Measurements from ENCODE around the gene TSPAN15.

The TSPAN15 gene

DNA sequence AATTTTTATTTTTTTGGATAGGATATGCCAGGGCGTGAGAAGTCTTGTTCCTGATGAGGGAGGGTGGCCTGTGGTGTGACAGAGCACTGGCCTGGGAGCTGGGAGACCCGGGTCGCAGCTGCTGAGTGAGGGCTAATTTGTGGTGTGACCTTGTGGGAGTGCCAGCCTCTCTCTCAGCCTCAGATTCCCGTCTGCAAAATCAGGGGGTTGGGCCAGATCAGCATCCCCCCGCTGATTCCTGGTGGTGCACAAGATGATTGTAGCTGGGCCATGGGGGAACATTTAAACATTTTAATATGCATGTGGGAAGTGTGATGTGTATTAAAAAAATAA is 14.9 kb downstream of the TSPAN15 start:
- no peaks in the 10 kb centered on the region for H3K27me3 ChIP-seq (ENCODE audit: insufficient read depth, insufficient read length)

DNA sequence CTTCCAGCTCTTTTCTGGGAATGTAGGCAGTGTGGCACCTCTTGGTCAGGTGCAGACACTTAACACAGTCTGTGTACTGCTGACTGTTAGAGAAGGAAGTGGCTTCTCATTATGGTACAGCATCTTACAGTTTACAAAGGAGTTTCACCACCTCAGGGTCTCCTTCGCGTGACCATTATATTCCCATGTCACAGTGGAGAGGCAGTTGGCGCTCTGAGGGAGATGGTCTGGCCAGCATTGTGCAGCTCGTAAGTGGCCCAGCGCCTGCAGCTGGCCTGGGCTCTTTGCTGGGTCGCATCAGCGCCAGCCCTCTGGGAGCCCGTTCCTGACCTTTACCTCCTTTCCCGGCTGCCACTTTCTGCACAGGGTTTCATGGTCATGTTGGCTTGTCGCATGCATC is 15.4 kb downstream of the TSPAN15 start:
- H3K4me3 ChIP-seq (ENCODE audit: insufficient read length, low read depth): no peak overlapping the region
- H3K4me1 ChIP-seq (ENCODE audit: insufficient read depth, insufficient read length): peaks cover 4% of the 10 kb centered on the region
- no peaks in the 10 kb centered on the region for H3K36me3 ChIP-seq (ENCODE audit: insufficient read depth, insufficient read length, low read length)
- no peaks in the 10 kb centered on the region for H3K9me3 ChIP-seq (ENCODE audit: insufficient read depth, low read length)
- no peaks in the 10 kb centered on the region for H3K27me3 ChIP-seq (ENCODE audit: insufficient read depth, insufficient read length)
- DNase-seq (ENCODE audit: low read depth, low spot score): no peak
- TF ChIP-seq YY1 (IDR thresholded peaks at IDR 0.05; ENCODE audit: insufficient read depth, insufficient read length) (no peak), SUZ12 (IDR thresholded peaks at IDR 0.05; ENCODE audit: extremely low read depth, insufficient read depth, insufficient read length) (no peak), ZNF274 (IDR thresholded peaks at IDR 0.05; ENCODE audit: low read depth, low read length) (no peak)
- no peak overlapping the region for H3K9ac ChIP-seq (ENCODE audit: insufficient read length, low read depth)

More for the DNA sequence above, 14.9 kb downstream of the TSPAN15 start:
- Histone ChIP-seq H3K36me3 (ENCODE audit: insufficient read depth, insufficient read length, low read length) (no peaks in the 10 kb centered on the region), H3K4me3 (ENCODE audit: insufficient read length, low read depth) (no peak overlapping the region), H3K9me3 (ENCODE audit: insufficient read depth, low read length) (no peaks in the 10 kb centered on the region), H3K4me1 (ENCODE audit: insufficient read depth, insufficient read length) (peaks cover 4% of the 10 kb centered on the region), H3K9ac (ENCODE audit: insufficient read length, low read depth) (no peak overlapping the region)
- DNase-seq (ENCODE audit: low read depth, low spot score): no peak
- TF ChIP-seq YY1 (IDR thresholded peaks at IDR 0.05; ENCODE audit: insufficient read depth, insufficient read length) (no peak), SUZ12 (IDR thresholded peaks at IDR 0.05; ENCODE audit: extremely low read depth, insufficient read depth, insufficient read length) (no peak), ZNF274 (IDR thresholded peaks at IDR 0.05; ENCODE audit: low read depth, low read length) (no peak)

DNA sequence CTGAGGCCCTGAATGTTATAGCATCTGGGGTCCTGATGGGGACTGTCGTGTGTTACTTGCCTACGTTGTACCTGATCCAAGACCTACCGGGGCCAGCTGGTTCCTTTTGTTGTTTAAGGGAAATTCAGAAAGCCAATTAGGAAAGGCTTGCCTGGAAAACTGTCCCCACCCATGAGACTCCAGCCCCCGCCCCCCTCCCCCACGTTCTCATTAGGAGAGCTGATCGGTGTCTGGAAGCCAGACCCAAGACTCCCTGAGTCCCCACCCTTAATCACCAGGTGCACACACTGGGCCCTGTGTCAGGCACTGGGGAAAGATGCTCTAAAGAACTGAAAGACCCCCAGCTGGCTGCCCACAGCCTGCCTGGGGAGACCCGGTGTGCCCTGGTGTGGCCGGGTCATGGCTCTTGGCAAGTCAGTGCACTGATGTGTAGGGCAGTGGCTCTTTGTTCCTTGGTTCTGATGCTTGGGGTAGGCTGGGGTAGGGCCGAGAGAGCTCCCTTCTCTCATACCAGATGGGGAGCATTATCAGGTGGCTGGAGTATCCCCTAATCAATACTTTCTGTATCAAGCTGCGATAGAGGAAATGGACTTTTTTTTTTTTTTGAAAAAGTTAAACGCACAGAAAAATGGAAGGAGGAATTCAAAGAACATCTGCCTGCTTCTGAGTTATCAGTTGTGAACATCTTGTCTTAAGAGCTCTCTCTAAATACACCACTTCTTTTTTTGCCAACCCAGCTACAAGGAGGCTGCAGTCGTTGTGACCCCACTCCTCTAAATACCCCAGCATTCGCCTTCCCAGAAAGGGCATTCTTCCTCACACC is 16.9 kb downstream of the TSPAN15 start:
- Histone ChIP-seq H3K9ac (ENCODE audit: insufficient read length, low read depth) (no peak overlapping the region), H3K36me3 (ENCODE audit: insufficient read depth, insufficient read length, low read length) (no peaks in the 10 kb centered on the region), H3K4me3 (ENCODE audit: insufficient read length, low read depth) (no peak overlapping the region), H3K27me3 (ENCODE audit: insufficient read depth, insufficient read length) (no peaks in the 10 kb centered on the region), H3K4me1 (ENCODE audit: insufficient read depth, insufficient read length) (peaks cover 4% of the 10 kb centered on the region), H3K9me3 (ENCODE audit: insufficient read depth, low read length) (no peaks in the 10 kb centered on the region)
- DNase-seq (ENCODE audit: low read depth, low spot score): no peak
- TF ChIP-seq SUZ12 (IDR thresholded peaks at IDR 0.05; ENCODE audit: extremely low read depth, insufficient read depth, insufficient read length) (no peak), YY1 (IDR thresholded peaks at IDR 0.05; ENCODE audit: insufficient read depth, insufficient read length) (no peak), ZNF274 (IDR thresholded peaks at IDR 0.05; ENCODE audit: low read depth, low read length) (no peak)

DNA sequence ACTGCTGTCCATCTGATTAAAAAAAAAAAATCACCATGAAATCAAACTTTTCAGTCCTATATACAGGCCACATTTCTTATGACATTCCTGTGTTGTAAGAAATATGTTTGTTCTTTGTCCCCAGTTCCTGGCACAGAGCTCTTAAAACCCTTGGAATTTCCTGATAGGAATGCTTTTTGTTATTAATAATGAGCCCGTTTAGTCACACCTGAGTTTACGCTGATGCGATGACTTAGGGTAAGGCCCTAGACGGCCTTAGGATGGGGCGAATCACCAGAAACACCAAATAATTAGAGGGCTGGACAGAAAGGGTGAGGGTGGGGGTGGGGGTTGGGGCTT is 17.5 kb downstream of the TSPAN15 start:
- H3K4me1 ChIP-seq (ENCODE audit: insufficient read depth, insufficient read length): peaks cover 4% of the 10 kb centered on the region
- H3K4me3 ChIP-seq (ENCODE audit: insufficient read length, low read depth): no peak overlapping the region
- no peaks in the 10 kb centered on the region for H3K9me3 ChIP-seq (ENCODE audit: insufficient read depth, low read length)
- no peaks in the 10 kb centered on the region for H3K36me3 ChIP-seq (ENCODE audit: insufficient read depth, insufficient read length, low read length)
- no peaks in the 10 kb centered on the region for H3K27me3 ChIP-seq (ENCODE audit: insufficient read depth, insufficient read length)
- no peak for DNase-seq (ENCODE audit: low read depth, low spot score)
- TF ChIP-seq ZNF274 (IDR thresholded peaks at IDR 0.05; ENCODE audit: low read depth, low read length) (no peak), YY1 (IDR thresholded peaks at IDR 0.05; ENCODE audit: insufficient read depth, insufficient read length) (no peak), SUZ12 (IDR thresholded peaks at IDR 0.05; ENCODE audit: extremely low read depth, insufficient read depth, insufficient read length) (no peak)
- no peak overlapping the region for H3K9ac ChIP-seq (ENCODE audit: insufficient read length, low read depth)

DNA sequence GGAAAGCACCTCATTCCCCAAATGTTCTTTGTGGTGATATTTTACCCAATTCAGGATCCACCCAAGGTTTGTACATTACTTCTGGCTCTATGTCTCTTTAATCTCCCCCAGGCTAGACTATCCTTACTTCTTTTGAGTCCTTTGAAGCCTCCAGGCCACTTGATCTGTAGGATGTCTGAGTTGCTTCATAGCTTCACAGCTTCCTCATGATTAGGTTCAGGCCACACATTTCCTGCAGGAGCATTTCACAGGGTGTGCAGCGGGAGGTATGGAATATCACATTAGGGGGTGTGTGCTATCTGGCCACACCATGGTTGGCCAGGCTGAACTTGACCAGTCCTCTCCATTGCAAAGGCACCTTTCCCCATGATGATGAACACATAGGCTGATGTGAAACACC is 18.7 kb downstream of the TSPAN15 start:
- DNase-seq (ENCODE audit: low read depth, low spot score): no peak

DNA sequence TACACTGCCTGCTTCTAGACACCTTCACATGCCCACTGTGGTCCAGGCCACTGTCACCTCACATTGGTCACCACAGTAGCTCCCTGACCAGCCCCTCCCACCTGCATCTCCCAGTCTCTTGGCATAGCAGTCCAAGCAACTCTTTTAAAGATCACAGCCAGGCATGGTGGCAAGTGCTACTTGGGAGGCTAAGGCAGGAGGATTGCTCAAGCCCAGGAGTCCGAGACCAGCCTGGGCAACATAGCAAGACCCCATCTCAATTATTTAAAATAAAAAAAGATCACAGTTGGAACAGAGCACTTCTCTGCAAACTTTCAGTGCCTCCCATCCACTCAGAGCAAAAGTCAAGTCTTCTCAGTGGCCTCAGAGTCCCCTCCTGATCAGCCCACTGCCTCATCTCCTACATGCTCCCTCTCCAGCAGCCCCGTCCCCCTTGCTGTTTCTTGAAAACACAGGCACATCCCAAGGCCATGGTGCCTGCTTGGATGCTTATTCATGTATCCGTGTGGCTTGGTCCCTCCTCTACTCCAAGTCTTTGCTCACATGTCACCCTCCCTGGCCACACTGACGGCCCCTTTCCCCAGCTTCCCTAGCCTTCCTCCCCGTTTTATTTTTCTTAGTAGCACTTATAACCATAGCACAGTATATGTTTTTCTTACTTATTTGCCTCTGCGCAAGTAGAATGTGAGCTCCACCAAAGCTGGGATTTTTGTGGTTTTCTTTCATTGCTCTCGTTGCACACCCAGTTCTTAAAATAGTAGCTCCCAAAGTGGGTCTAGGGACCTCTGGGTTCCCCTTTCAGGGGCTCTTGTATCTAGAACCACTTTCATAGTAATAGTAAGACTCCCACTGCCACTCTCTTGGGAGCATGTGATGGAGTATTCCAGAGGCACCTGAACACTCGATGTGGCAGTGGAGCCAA is 19.5 kb downstream of the TSPAN15 start:
- TF ChIP-seq ZNF274 (IDR thresholded peaks at IDR 0.05; ENCODE audit: low read depth, low read length): no peak
- TF ChIP-seq YY1 (IDR thresholded peaks at IDR 0.05; ENCODE audit: insufficient read depth, insufficient read length): no peak
- TF ChIP-seq SUZ12 (IDR thresholded peaks at IDR 0.05; ENCODE audit: extremely low read depth, insufficient read depth, insufficient read length): no peak
- Histone ChIP-seq H3K9me3 (ENCODE audit: insufficient read depth, low read length) (no peaks in the 10 kb centered on the region), H3K4me3 (ENCODE audit: insufficient read length, low read depth) (no peak overlapping the region), H3K9ac (ENCODE audit: insufficient read length, low read depth) (no peak overlapping the region), H3K36me3 (ENCODE audit: insufficient read depth, insufficient read length, low read length) (no peaks in the 10 kb centered on the region), H3K4me1 (ENCODE audit: insufficient read depth, insufficient read length) (peaks cover 5% of the 10 kb centered on the region), H3K27me3 (ENCODE audit: insufficient read depth, insufficient read length) (no peaks in the 10 kb centered on the region)
- no peak for DNase-seq (ENCODE audit: low read depth, low spot score)

More for the DNA sequence above, 18.7 kb downstream of the TSPAN15 start:
- Histone ChIP-seq H3K9ac (ENCODE audit: insufficient read length, low read depth) (no peak overlapping the region), H3K4me3 (ENCODE audit: insufficient read length, low read depth) (no peak overlapping the region), H3K27me3 (ENCODE audit: insufficient read depth, insufficient read length) (no peaks in the 10 kb centered on the region), H3K9me3 (ENCODE audit: insufficient read depth, low read length) (no peaks in the 10 kb centered on the region), H3K4me1 (ENCODE audit: insufficient read depth, insufficient read length) (peaks cover 5% of the 10 kb centered on the region), H3K36me3 (ENCODE audit: insufficient read depth, insufficient read length, low read length) (no peaks in the 10 kb centered on the region)
- TF ChIP-seq ZNF274 (IDR thresholded peaks at IDR 0.05; ENCODE audit: low read depth, low read length) (no peak), YY1 (IDR thresholded peaks at IDR 0.05; ENCODE audit: insufficient read depth, insufficient read length) (no peak), SUZ12 (IDR thresholded peaks at IDR 0.05; ENCODE audit: extremely low read depth, insufficient read depth, insufficient read length) (no peak)

DNA sequence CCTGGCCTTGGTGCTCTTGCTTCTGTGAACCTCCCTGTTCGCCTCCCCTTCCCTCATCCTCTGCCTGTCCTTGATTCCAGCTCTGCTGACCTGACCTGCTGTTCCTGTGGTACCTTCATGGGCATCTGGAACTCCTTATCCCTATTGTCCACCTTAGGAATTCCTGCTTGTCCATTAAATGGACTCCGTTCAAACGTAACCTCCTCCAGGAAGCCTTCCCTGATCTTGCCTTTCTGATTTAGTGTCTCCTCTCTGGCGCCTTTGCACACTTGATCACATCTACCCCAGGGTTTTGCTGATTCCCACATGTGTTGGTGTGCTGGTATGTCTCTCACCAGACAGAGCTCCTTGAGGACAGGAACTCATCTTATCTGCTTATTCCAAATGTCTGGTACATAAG is 20.9 kb downstream of the TSPAN15 start:
- no peak overlapping the region for H3K9ac ChIP-seq (ENCODE audit: insufficient read length, low read depth)
- no peaks in the 10 kb centered on the region for H3K9me3 ChIP-seq (ENCODE audit: insufficient read depth, low read length)
- H3K4me1 ChIP-seq (ENCODE audit: insufficient read depth, insufficient read length): peaks cover 5% of the 10 kb centered on the region
- TF ChIP-seq YY1 (IDR thresholded peaks at IDR 0.05; ENCODE audit: insufficient read depth, insufficient read length) (no peak), ZNF274 (IDR thresholded peaks at IDR 0.05; ENCODE audit: low read depth, low read length) (no peak), SUZ12 (IDR thresholded peaks at IDR 0.05; ENCODE audit: extremely low read depth, insufficient read depth, insufficient read length) (no peak)
- no peaks in the 10 kb centered on the region for H3K27me3 ChIP-seq (ENCODE audit: insufficient read depth, insufficient read length)
- no peaks in the 10 kb centered on the region for H3K36me3 ChIP-seq (ENCODE audit: insufficient read depth, insufficient read length, low read length)
- no peak overlapping the region for H3K4me3 ChIP-seq (ENCODE audit: insufficient read length, low read depth)
- no peak for DNase-seq (ENCODE audit: low read depth, low spot score)
